ENCODE data around the gene HDAC3.

HDAC3 gene

GRCh38 chr5:141647851-141648250, 11.2 kb upstream of the HDAC3 start:
- peaks cover 48% of the 10 kb centered on the region for H3K36me3 Mint-ChIP-seq
- H3K4me1 Mint-ChIP-seq = peaks cover 53% of the 10 kb centered on the region
- H3K9me3 Mint-ChIP-seq = no peaks in the 10 kb centered on the region
- DNase-seq (ENCODE audit: low spot score in 2 of 2) (no peak), ATAC-seq (no peak)
- no peak overlapping the region for H3K4me3 Mint-ChIP-seq
- peak overlapping the region; percentile 96 for H3K27ac Mint-ChIP-seq

- Mint-ChIP-seq H3K9me3 (no peaks in the 10 kb centered on the region), H3K36me3 (peaks cover 49% of the 10 kb centered on the region), H3K4me1 (peaks cover 52% of the 10 kb centered on the region), H3K27ac (peak overlapping the region; percentile 7), H3K4me3 (no peak overlapping the region)
- DNase-seq (ENCODE audit: low spot score in 2 of 2) (no peak), ATAC-seq (no peak)
Measured at GRCh38 chr5:141647242-141647641, 10.6 kb upstream of the HDAC3 start.

- ATAC-seq (no peak), DNase-seq (ENCODE audit: low spot score in 2 of 2) (no peak)
- Mint-ChIP-seq H3K9me3 (no peaks in the 10 kb centered on the region), H3K36me3 (peaks cover 61% of the 10 kb centered on the region), H3K27ac (peak overlapping the region; percentile 7), H3K4me3 (no peak overlapping the region), H3K4me1 (peaks cover 53% of the 10 kb centered on the region)
Measured at GRCh38 chr5:141646026-141646425, 9.4 kb upstream of the HDAC3 start.

GRCh38 chr5:141641634-141642267, 5.1 kb upstream of the HDAC3 start:
- Mint-ChIP-seq H3K36me3 (peaks cover 68% of the 10 kb centered on the region), H3K9me3 (no peaks in the 10 kb centered on the region), H3K4me1 (peaks cover 48% of the 10 kb centered on the region), H3K27ac (peak overlapping the region; percentile 77), H3K4me3 (no peak overlapping the region)
- ATAC-seq = peak; percentile 81
- no peak for DNase-seq (ENCODE audit: low spot score in 2 of 2)

- Mint-ChIP-seq H3K27ac (peak overlapping the region; percentile 77), H3K4me3 (no peak overlapping the region), H3K36me3 (peaks cover 66% of the 10 kb centered on the region), H3K9me3 (no peaks in the 10 kb centered on the region), H3K4me1 (peaks cover 49% of the 10 kb centered on the region)
- ATAC-seq = no peak
- no peak for DNase-seq (ENCODE audit: low spot score in 2 of 2)
Measured at GRCh38 chr5:141640698-141641097, 4.0 kb upstream of the HDAC3 start.

- Mint-ChIP-seq H3K4me3 (no peak overlapping the region), H3K36me3 (peaks cover 64% of the 10 kb centered on the region), H3K4me1 (peaks cover 53% of the 10 kb centered on the region), H3K27ac (no peak overlapping the region), H3K9me3 (no peaks in the 10 kb centered on the region)
- ATAC-seq = no peak
- no peak for DNase-seq (ENCODE audit: low spot score in 2 of 2)
Measured at GRCh38 chr5:141640051-141640415, 3.4 kb upstream of the HDAC3 start.

- no peaks in the 10 kb centered on the region for H3K9me3 Mint-ChIP-seq
- no peak overlapping the region for H3K27ac Mint-ChIP-seq
- H3K4me3 Mint-ChIP-seq = no peak overlapping the region
Measured at GRCh38 chr5:141639357-141640050, 2.9 kb upstream of the HDAC3 start.

GRCh38 chr5:141638771-141639170, 2.1 kb upstream of the HDAC3 start:
- peaks cover 62% of the 10 kb centered on the region for H3K4me1 Mint-ChIP-seq

More at GRCh38 chr5:141639357-141640050, 2.9 kb upstream of the HDAC3 start:
- no peak for ATAC-seq
- Mint-ChIP-seq H3K4me1 (peaks cover 54% of the 10 kb centered on the region), H3K36me3 (peaks cover 60% of the 10 kb centered on the region)
- DNase-seq (ENCODE audit: low spot score in 2 of 2) = no peak

GRCh38 chr5:141637767-141638419, 1.2 kb upstream of the HDAC3 start:
- H3K36me3 Mint-ChIP-seq = peaks cover 64% of the 10 kb centered on the region
- peak overlapping the region; percentile 86 for H3K27ac Mint-ChIP-seq
- no peaks in the 10 kb centered on the region for H3K9me3 Mint-ChIP-seq
- peak; percentile 32 to 80 for DNase-seq (ENCODE audit: low spot score in 2 of 2)
- H3K4me3 Mint-ChIP-seq = peak overlapping the region; percentile 84
- ATAC-seq = peak; percentile 49
- H3K4me1 Mint-ChIP-seq = peaks cover 61% of the 10 kb centered on the region

More at GRCh38 chr5:141638771-141639170, 2.1 kb upstream of the HDAC3 start:
- Mint-ChIP-seq H3K4me3 (peak overlapping the region; percentile 84), H3K27ac (peak overlapping the region; percentile 86), H3K36me3 (peaks cover 62% of the 10 kb centered on the region), H3K9me3 (no peaks in the 10 kb centered on the region)
- ATAC-seq (no peak), DNase-seq (ENCODE audit: low spot score in 2 of 2) (no peak)

- peak; percentile 58 for ATAC-seq
- peak overlapping the region; percentile 86 for H3K27ac Mint-ChIP-seq
- DNase-seq (ENCODE audit: low spot score in 2 of 2) = peak in 1 of 2 donors; percentile 43
- peaks cover 70% of the 10 kb centered on the region for H3K36me3 Mint-ChIP-seq
- H3K4me3 Mint-ChIP-seq = peak overlapping the region; percentile 84
- peaks cover 57% of the 10 kb centered on the region for H3K4me1 Mint-ChIP-seq
- no peaks in the 10 kb centered on the region for H3K9me3 Mint-ChIP-seq
Measured at GRCh38 chr5:141637123-141637766, 596 bp upstream of the HDAC3 start.

GRCh38 chr5:141636106-141636412, 590 bp downstream of the HDAC3 start:
- Mint-ChIP-seq H3K4me1 (peaks cover 45% of the 10 kb centered on the region), H3K9me3 (no peaks in the 10 kb centered on the region), H3K36me3 (peaks cover 70% of the 10 kb centered on the region), H3K4me3 (peak overlapping the region; percentile 84), H3K27ac (peak overlapping the region; percentile 86)
- ATAC-seq = no peak
- no peak for DNase-seq (ENCODE audit: low spot score in 2 of 2)

GRCh38 chr5:141635646-141636045, 1.0 kb downstream of the HDAC3 start:
- DNase-seq (ENCODE audit: low spot score in 2 of 2) (no peak), ATAC-seq (no peak)
- Mint-ChIP-seq H3K9me3 (no peaks in the 10 kb centered on the region), H3K27ac (peak overlapping the region; percentile 86), H3K36me3 (peaks cover 70% of the 10 kb centered on the region), H3K4me3 (peak overlapping the region; percentile 84), H3K4me1 (peaks cover 41% of the 10 kb centered on the region)

GRCh38 chr5:141634720-141635119, 1.9 kb downstream of the HDAC3 start:
- Mint-ChIP-seq H3K27ac (peak overlapping the region; percentile 1), H3K4me3 (peak overlapping the region; percentile 84), H3K4me1 (peaks cover 38% of the 10 kb centered on the region), H3K36me3 (peaks cover 76% of the 10 kb centered on the region), H3K9me3 (no peaks in the 10 kb centered on the region)
- DNase-seq (ENCODE audit: low spot score in 2 of 2) (no peak), ATAC-seq (no peak)

GRCh38 chr5:141633871-141634561, 2.6 kb downstream of the HDAC3 start:
- Mint-ChIP-seq H3K9me3 (no peaks in the 10 kb centered on the region), H3K4me1 (peaks cover 41% of the 10 kb centered on the region), H3K4me3 (peak overlapping the region; percentile 84), H3K27ac (peak overlapping the region; percentile 1), H3K36me3 (peaks cover 78% of the 10 kb centered on the region)
- DNase-seq (ENCODE audit: low spot score in 2 of 2) (no peak), ATAC-seq (peak; percentile 57)

- no peak overlapping the region for H3K4me3 Mint-ChIP-seq
- peaks cover 78% of the 10 kb centered on the region for H3K36me3 Mint-ChIP-seq
- H3K4me1 Mint-ChIP-seq = peaks cover 35% of the 10 kb centered on the region
- no peaks in the 10 kb centered on the region for H3K9me3 Mint-ChIP-seq
- no peak overlapping the region for H3K27ac Mint-ChIP-seq
- DNase-seq (ENCODE audit: low spot score in 2 of 2) (no peak), ATAC-seq (no peak)
Measured at GRCh38 chr5:141632650-141633049, 4.0 kb downstream of the HDAC3 start.

All from stimulated activated effector memory CD8-positive, alpha-beta T cell treated with anti-CD3 and anti-CD28 coated beads, Interleukin-12 subunit alpha, Interleukin-12 subunit beta, amount 100 ng/mL, for 72 hours (primary cell).